Common myeloid progenitor, CD34-positive (primary cell): ENCODE measurements around the gene SPATA21.
A peak's percentile ranks its signal among the peaks of the same experiment; 100 is the strongest.

Experiments used
- CTCF ChIA-PET: fragments of 350-600 bp; sonication (Branson Sonifier 250); formaldehyde crosslinking; loops from one replicate; lab custom pipeline; 2021; ENCODE audit warnings: antibody characterized with exemption; lab: Charles Lee
- POLR2A ChIA-PET: fragments of 350-600 bp; sonication (Branson Sonifier 250); formaldehyde crosslinking; loops from one replicate; lab custom pipeline; 2021; ENCODE audit warnings: antibody characterized with exemption; lab: Charles Lee
- DNase-seq, 3 donors: peaks; one replicate each; pipeline versions ENCODE4 v3.0.0 to v3.0.0-alpha.2; 2013
- H3K27ac ChIP-seq, 2 experiments: 1 replicate in 1 of 2; 2 replicates in 1 of 2; pipeline ENCODE4 v1.7.0; 2013; ENCODE audit warnings: inconsistent platforms in 2 of 2, low read length in 2 of 2, mild to moderate bottlenecking in 2 of 2, low read depth in 1 of 2, moderate library complexity in 1 of 2; ENCODE audit not compliant: severe bottlenecking in 2 of 2, insufficient read depth in 1 of 2, poor library complexity in 1 of 2
- H3K27me3 ChIP-seq, 5 experiments: replicated peaks in 2 of 5; 1 replicate in 3 of 5; 2 replicates in 2 of 5; pipeline versions ENCODE4 v1.6.1 to v1.7.0; 2013; ENCODE audit warnings: low read length in 4 of 5, mild to moderate bottlenecking in 2 of 5, moderate library complexity in 2 of 5, inconsistent platforms in 1 of 5; ENCODE audit not compliant: insufficient read depth in 5 of 5, control insufficient read depth in 4 of 5
- H3K36me3 ChIP-seq, 4 experiments: 1 replicate in 2 of 4; 2 replicates in 2 of 4; pipeline versions ENCODE4 v1.6.1 to v1.7.0; 2013; ENCODE audit warnings: low read length in 3 of 4, control low read depth in 1 of 4, mild to moderate bottlenecking in 1 of 4; ENCODE audit not compliant: control insufficient read depth in 4 of 4, insufficient read depth in 4 of 4
- H3K4me1 ChIP-seq, 4 experiments: 1 replicate in 3 of 4; 2 replicates in 1 of 4; pipeline versions ENCODE4 v1.6.1 to v1.7.1; 2013; ENCODE audit warnings: low read length in 3 of 4, mild to moderate bottlenecking in 3 of 4, control low read depth in 1 of 4, inconsistent platforms in 1 of 4, moderate library complexity in 1 of 4; ENCODE audit not compliant: control insufficient read depth in 4 of 4, insufficient read depth in 4 of 4; ENCODE audit errors: control extremely low read depth in 1 of 4
- H3K4me3 ChIP-seq, 7 experiments: 1 replicate in 4 of 7; 2 replicates in 3 of 7; pipeline versions ENCODE4 v1.5.1 to v1.7.0; 2013; ENCODE audit warnings: mild to moderate bottlenecking in 7 of 7, low read length in 6 of 7, moderate library complexity in 6 of 7, inconsistent platforms in 2 of 7, low read depth in 2 of 7, control low read depth in 1 of 7; ENCODE audit not compliant: insufficient read depth in 4 of 7, control insufficient read depth in 1 of 7; ENCODE audit errors: extremely low read depth in 1 of 7
- H3K9me3 ChIP-seq, 5 experiments: 1 replicate in 4 of 5; 2 replicates in 1 of 5; pipeline versions ENCODE4 v1.6.1 to v1.7.1; 2013; ENCODE audit warnings: low read length in 4 of 5, mild to moderate bottlenecking in 2 of 5, inconsistent platforms in 1 of 5, low read depth in 1 of 5, moderate library complexity in 1 of 5; ENCODE audit not compliant: control insufficient read depth in 4 of 5, insufficient read depth in 2 of 5; ENCODE audit errors: control extremely low read depth in 1 of 5
- WGBS: methylation state at CpG from one replicate; pipeline ENCODE4 v1.1.5; 2013; ENCODE audit not compliant: insufficient coverage; 5-methylcytosine and 5-hydroxymethylcytosine counted together

Gene SPATA21

DNA sequence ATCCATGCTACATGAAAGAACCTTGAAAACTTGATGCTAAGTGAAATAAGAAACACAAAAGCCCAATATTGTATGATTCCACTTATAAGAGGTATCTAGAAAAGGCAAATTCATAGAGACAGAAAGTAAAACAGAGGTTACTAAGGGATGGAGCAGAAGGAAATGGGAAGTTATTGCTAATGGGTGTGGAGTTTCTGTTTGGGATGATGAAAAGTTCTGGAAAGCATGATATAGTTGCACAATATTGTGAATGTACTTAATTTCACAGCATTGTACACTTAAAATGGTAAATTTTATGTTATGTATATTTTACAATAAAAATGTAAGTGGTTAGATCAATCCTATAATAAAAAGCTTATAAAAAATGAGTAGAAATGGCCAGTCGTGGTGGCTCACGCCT, 1.7 kb upstream of the SPATA21 start:
- Histone ChIP-seq H3K27me3 (no peaks in the 10 kb centered on the region), H3K4me3 (no peak overlapping the region), H3K36me3 (peaks cover 0 to 12% (median 6%) of the 10 kb centered on the region in 4 experiments), H3K4me1 (peaks cover 0 to 34% (median 19%) of the 10 kb centered on the region in 4 experiments), H3K27ac (no peak overlapping the region), H3K9me3 (no peaks in the 10 kb centered on the region)
- no peak for DNase-seq
- WGBS = 100% methylated on average over 2 of the region's 2 CpGs
- CTCF ChIA-PET = interaction anchor here (0.6 to 1.8 kb wide), 4 partner anchors 40 to 183 kb away, joined by 3 to 4 read pairs (median 3); no protein-coding TSS in a partner anchor
- POLR2A ChIA-PET = no interaction called here

- Histone ChIP-seq H3K27me3 (no peaks in the 10 kb centered on the region), H3K27ac (no peak overlapping the region), H3K36me3 (peaks cover 0 to 8% (median 4%) of the 10 kb centered on the region in 4 experiments), H3K4me3 (no peak overlapping the region), H3K9me3 (no peaks in the 10 kb centered on the region), H3K4me1 (peaks cover 0 to 32% (median 19%) of the 10 kb centered on the region in 4 experiments)
- POLR2A ChIA-PET = no interaction called here
- CTCF ChIA-PET = interaction anchor here (1.8 kb wide), 1 partner anchor 58 kb away, joined by 4 read pairs; no protein-coding TSS in a partner anchor
- no peak for DNase-seq
- WGBS = 100% methylated on average over 1 of the region's 2 CpGs
Measured at GRCh38 chr1:16438516-16438915, 1.3 kb upstream of the SPATA21 start.

DNA sequence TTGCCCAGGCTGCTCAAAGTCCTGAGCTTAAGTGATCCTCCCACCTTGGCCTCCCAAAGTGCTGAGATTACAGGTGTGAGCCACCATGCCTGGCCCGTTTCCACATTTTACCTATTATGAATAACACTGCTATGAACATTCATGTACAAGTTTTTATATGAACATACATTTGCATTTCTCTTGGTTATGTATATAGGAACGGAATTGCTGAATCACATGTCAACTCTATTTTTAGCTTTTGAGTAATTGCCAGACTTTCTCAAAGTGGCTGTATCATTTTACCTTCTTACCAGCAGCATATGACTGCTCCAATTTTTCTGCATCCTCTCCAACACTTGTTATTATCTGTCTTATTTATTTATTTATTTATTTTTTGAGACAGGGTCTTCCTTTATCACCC, 2.7 kb downstream of the SPATA21 start:
- CTCF ChIA-PET = interaction anchor here (1.0 kb wide), 1 partner anchor 16 kb away, joined by 3 read pairs; no protein-coding TSS in a partner anchor
- H3K27ac ChIP-seq = no peak overlapping the region
- POLR2A ChIA-PET = interaction anchor here (0.7 kb wide), 1 partner anchor 150 kb away, joined by 10 read pairs; no protein-coding TSS in a partner anchor
- H3K4me3 ChIP-seq = no peak overlapping the region
- peak in 2 of 3 donors; percentile 15 to 40 for DNase-seq
- WGBS = no CpG with 5 or more reads among the region's 2 CpGs
- H3K36me3 ChIP-seq = no peaks in the 10 kb centered on the region
- H3K9me3 ChIP-seq = no peaks in the 10 kb centered on the region
- no peaks in the 10 kb centered on the region for H3K27me3 ChIP-seq
- peaks cover 0 to 8% (median 0%) of the 10 kb centered on the region in 4 experiments for H3K4me1 ChIP-seq

- DNase-seq = no peak
- H3K27ac ChIP-seq = no peak overlapping the region
- ChIA-PET CTCF (interaction anchor here (0.5 to 1.0 kb wide), 2 partner anchors 16 to 28 kb away, joined by 3 read pairs; no protein-coding TSS in a partner anchor), POLR2A (no interaction called here)
- H3K9me3 ChIP-seq = no peaks in the 10 kb centered on the region
- H3K4me3 ChIP-seq = no peak overlapping the region
- H3K36me3 ChIP-seq = no peaks in the 10 kb centered on the region
- WGBS = 100% methylated on average over 3 of the region's 4 CpGs
- H3K27me3 ChIP-seq = no peaks in the 10 kb centered on the region
- H3K4me1 ChIP-seq = peaks cover 0 to 8% (median 0%) of the 10 kb centered on the region in 4 experiments
Measured at GRCh38 chr1:16434007-16434406, 3.2 kb downstream of the SPATA21 start.

DNA sequence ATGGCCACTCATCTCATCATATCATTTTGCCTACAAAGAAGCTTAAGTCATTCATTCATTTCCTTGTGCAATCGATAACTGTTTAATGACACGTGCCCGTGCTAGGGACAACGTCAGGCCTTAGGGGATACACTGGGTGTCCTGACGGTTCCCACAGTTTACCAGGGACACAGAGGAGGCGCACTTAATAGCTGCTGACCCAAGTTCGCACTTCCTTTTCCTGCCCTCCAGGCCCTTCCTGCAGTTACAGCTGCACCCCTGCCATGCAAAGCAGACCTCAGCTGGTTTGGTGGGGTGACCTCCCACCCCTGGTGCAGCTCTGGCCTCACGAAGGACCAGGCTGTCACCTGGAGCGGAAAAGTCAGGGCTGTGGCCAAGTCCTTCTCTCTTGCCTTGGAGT, 4.2 kb downstream of the SPATA21 start:
- ChIA-PET POLR2A (no interaction called here), CTCF (no interaction called here)
- Histone ChIP-seq H3K36me3 (no peaks in the 10 kb centered on the region), H3K27me3 (no peaks in the 10 kb centered on the region), H3K9me3 (no peaks in the 10 kb centered on the region), H3K27ac (no peak overlapping the region), H3K4me3 (no peak overlapping the region), H3K4me1 (peaks cover 0 to 8% (median 0%) of the 10 kb centered on the region in 4 experiments)
- no peak for DNase-seq
- WGBS = 75% methylated on average over 9 of the region's 9 CpGs

DNA sequence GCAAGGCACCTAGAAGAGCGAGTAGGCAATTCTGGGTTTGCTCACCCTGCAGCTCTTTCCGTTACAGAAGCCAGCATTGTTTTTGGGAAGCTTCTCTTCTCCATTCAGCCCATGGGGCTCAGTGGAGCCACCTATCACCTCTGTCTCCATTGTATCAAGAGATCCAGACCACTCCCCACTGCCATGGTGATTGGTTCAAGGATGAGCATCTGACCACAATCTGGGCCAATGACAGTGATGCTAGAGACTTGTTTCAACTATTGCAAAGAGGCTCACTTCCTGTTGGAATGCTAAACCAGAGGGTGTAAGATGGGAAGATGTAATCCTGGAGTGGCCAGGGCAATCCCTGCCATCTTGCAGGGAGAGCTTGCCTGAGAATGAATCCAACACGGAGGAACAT, 6.6 kb downstream of the SPATA21 start:
- no peaks in the 10 kb centered on the region for H3K27me3 ChIP-seq
- H3K36me3 ChIP-seq = no peaks in the 10 kb centered on the region
- peaks cover 0 to 8% (median 0%) of the 10 kb centered on the region in 4 experiments for H3K4me1 ChIP-seq
- no peak overlapping the region for H3K4me3 ChIP-seq
- POLR2A ChIA-PET = no interaction called here
- DNase-seq = no peak
- H3K27ac ChIP-seq = no peak overlapping the region
- WGBS = 86% methylated on average over 1 of the region's 3 CpGs
- no peaks in the 10 kb centered on the region for H3K9me3 ChIP-seq
- CTCF ChIA-PET = interaction anchor here (1.5 kb wide), 1 partner anchor 10 kb away, joined by 5 read pairs; the partner anchor contains the start of gene NECAP2
